Measurements from ENCODE around the gene ALG3. TPM values are rescaled to one million over a fixed set of nuclear protein-coding genes. Genes with fewer than 3 reads are reported as not detected.
A peak's percentile ranks its signal among the peaks of the same experiment; 100 is the strongest.

The ALG3 gene
- total RNA-seq, 1 donor from 2014 or later, result 78.1 TPM

DNA sequence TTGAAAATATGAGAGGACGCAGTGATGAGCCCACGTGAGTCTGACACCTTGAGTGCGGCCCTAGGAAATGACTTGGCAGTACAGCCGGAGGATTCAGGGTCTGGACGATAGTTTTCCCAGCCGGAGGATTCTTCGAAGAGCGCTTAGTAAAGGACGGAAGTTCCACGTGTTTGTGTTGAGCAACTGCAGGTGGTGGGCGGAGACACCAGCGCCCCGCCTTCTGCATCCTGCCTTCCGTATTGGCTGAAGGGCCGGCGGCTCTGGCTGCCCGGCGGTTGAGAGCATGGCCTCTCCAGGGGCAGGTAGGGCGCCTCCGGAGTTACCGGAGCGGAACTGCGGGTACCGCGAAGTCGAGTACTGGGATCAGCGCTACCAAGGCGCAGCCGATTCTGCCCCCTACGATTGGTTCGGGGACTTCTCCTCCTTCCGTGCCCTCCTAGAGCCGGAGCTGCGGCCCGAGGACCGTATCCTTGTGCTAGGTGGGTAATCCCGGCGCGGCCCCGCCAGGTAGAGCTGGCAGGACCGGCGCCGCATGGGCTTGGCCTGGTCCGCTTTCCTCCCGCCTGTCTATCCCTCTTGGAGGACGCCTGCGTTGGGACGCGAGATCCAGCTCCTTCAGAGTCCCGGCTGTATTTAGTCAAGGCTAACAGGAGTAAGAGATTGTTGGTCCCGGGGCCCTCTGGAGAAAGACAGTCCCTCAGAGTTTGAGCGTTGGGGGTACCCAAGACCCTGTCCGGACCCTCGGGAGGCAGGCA is 827 bp upstream of the ALG3 start, which contains the start of gene EEF1AKMT4:
Gene EEF1AKMT4 (plus strand): TSS at position 261 of the 755 bp plus-strand sequence. CDS start 23 bp downstream, at position 284.
- H3K4me3 ChIP-seq (ENCODE audit: low read depth, low read length), result peak within 1 kb of the TSS; percentile 88
- TF ChIP-seq, protein P1, sequence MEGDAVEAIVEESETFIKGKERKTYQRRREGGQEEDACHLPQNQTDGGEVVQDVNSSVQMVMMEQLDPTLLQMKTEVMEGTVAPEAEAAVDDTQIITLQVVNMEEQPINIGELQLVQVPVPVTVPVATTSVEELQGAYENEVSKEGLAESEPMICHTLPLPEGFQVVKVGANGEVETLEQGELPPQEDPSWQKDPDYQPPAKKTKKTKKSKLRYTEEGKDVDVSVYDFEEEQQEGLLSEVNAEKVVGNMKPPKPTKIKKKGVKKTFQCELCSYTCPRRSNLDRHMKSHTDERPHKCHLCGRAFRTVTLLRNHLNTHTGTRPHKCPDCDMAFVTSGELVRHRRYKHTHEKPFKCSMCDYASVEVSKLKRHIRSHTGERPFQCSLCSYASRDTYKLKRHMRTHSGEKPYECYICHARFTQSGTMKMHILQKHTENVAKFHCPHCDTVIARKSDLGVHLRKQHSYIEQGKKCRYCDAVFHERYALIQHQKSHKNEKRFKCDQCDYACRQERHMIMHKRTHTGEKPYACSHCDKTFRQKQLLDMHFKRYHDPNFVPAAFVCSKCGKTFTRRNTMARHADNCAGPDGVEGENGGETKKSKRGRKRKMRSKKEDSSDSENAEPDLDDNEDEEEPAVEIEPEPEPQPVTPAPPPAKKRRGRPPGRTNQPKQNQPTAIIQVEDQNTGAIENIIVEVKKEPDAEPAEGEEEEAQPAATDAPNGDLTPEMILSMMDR (conservative IDR thresholded peaks at IDR 0.05; ENCODE audit: low read depth, low read length), result no peak
- DNase-seq (ENCODE audit: low read depth), result peak; percentile 83

DNA sequence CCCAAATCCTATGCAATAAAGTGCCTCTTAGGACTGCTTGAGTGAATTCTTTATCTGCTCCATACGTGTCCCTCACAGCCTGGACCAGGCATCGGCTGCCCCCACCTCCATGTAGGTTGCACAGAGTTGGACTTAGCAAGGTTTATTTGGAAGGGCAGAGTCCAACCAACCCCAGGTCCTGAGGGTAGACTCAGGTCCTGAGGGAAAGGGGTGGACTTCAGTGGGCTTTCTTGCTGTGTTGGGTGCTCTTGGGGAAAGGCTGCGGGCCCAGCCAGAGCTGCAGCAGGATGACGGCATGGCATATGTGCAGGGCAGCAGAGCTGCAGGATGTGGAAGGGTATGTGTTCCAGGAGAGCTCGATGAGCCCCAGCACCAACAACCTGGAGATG is 6.5 kb downstream of the ALG3 start:
- no peak for DNase-seq (ENCODE audit: low read depth)
- TF ChIP-seq, protein P1 (conservative IDR thresholded peaks at IDR 0.05; ENCODE audit: low read depth, low read length), result no peak

DNA sequence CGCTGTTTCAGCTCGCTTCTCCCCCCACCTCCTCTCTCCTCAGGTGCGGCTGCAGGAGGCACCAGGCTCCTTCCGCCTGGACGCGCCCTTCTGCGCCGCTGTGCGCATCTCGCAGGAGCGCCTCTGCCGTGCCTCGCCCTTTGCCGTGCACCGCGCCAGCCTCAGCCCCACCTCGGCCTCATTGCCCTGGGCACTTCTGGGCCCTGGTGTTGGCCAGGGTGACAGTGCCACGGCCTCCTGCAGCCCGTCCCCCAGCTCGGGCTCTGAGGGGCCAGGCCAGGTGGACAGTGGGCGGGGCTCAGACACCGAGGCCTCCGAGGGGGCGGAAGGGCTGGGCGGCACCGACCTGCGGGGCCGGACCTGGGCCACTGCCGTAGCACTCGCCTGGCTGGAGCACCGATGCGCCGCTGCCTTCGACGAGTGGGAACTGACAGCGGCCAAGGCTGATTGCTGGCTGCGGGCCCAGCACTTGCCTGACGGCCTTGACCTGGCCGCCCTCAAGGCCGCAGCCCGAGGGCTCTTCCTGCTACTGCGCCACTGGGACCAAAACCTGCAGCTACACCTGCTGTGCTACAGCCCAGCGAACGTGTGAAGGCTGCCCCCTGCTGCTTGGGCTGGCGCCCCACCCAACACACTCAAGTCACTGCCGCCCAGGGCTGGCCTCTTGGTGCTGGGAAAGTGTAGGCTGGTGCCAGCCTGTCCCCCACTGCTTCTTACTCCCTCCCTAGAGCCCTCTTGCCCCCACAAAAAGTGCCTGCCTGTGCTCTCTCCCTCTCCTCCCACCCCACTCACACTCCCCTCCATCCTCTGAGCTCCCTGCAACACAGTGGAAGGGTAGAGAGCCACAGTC is 7.1 kb downstream of the ALG3 start:
- DNase-seq (ENCODE audit: low read depth), result no peak
- TF ChIP-seq, protein P1 (conservative IDR thresholded peaks at IDR 0.05; ENCODE audit: low read depth, low read length), result peak; percentile 64
- H3K4me3 ChIP-seq (ENCODE audit: low read depth, low read length), result no peak overlapping the region

More for the DNA sequence above, 6.5 kb downstream of the ALG3 start:
- no peak overlapping the region for H3K4me3 ChIP-seq (ENCODE audit: low read depth, low read length)

DNA sequence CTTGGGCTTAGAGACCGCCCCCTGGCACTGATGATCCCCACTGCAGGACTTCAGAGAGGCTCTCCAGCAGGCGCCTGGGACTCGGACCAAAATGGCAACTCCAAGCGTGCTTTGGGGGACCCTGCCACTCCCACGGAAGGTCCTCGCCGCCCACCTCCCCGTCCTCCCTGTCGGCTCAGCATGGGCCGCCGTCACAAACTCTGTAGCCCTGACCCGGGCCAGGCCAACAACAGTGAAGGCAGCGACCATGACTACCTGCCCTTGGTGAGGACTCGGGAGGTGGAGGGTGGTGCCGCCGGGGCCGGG is 7.7 kb downstream of the ALG3 start:
- H3K4me3 ChIP-seq (ENCODE audit: low read depth, low read length), result no peak overlapping the region
- no peak for DNase-seq (ENCODE audit: low read depth)
- TF ChIP-seq, protein P1 (conservative IDR thresholded peaks at IDR 0.05; ENCODE audit: low read depth, low read length), result no peak

DNA sequence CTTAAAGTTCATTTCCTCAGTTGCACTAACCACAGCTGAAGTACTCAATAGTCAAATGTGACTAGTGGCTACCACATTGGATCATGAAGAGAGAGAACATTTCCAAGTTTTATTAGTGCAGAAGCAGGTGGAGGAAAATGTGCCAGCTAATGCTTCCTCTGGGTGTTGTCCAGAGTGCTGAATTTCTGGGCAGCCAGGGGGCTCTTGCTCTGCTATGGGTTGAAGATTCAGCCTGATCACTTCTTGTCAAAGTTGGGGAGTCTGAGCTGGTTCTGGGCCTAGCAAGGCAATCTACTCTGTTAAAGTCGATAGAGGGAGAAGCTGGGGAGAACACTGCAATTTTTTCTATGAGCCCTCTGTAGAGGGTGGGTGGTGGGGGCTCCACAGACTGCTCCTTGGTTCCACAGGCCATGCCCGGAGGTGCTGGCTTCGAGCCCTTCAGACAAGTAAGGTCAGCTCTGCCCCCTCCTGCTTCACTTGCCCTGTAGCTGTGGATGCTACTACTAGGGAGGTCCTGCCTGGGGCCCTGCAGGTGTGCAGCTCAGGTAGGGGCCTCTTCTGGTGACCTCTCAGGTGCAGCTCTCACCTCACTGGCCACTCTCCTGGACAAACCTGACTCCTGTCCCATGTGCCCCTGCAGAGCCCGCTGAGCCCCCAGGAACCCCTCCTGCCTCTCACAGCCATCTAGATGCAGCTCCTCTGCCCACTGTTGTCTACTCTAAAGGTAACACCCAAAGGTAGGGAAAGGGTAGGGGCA is 8.2 kb downstream of the ALG3 start:
- no peak overlapping the region for H3K4me3 ChIP-seq (ENCODE audit: low read depth, low read length)
- TF ChIP-seq, protein P1 (conservative IDR thresholded peaks at IDR 0.05; ENCODE audit: low read depth, low read length), result peak; percentile 5
- DNase-seq (ENCODE audit: low read depth), result no peak

DNA sequence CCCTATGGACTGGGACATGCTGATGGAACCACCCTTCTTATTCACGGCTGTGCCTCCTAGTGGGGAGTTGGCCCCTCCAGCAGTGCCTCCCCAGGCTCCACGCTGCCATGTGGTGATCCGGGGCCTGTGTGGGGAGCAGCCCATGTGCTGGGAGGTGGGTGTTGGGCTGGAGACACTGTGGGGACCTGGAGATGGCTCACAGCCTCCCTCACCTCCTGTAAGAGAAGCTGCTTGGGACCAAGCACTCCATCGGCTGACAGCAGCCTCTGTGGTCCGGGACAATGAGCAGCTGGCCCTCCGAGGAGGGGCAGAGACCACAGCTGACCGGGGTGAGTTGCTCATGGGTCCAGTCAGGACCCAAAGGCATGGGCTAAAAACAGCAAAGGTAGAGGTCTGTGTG is 9.1 kb downstream of the ALG3 start:
- TF ChIP-seq, protein P1 (conservative IDR thresholded peaks at IDR 0.05; ENCODE audit: low read depth, low read length), result no peak
- no peak overlapping the region for H3K4me3 ChIP-seq (ENCODE audit: low read depth, low read length)
- no peak for DNase-seq (ENCODE audit: low read depth)

Data from epithelial cell of proximal tubule (primary cell).